Measurements from ENCODE around the gene NBPF1.
"Not testable (repeated sequence)": the region's sequence is repeated elsewhere in the genome, so short reads cannot be mapped to it uniquely, and the experiment has no call there.

The NBPF1 gene

GRCh38 chr1:16621681-16622315, 8.4 kb upstream of the NBPF1 start:
- not testable (repeated sequence) for DNase-seq

DNA sequence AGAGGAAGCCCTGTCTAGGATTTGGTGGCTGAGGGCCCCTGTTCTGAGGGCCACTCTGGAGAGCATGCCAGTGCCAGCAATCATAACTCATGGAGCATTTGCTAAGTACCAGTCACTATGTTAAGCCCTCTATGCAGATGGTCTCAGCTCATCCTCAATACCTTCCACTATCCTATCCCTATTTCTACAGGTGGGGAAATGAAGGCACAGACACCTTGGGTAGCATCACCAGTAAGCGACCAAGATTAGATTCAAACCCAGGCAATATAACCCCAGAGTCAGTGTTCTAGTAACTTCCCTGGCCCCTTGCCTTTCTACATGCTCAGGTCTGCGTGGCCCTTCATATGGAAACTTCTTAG, 7.9 kb upstream of the NBPF1 start:
- no peak for DNase-seq

DNA sequence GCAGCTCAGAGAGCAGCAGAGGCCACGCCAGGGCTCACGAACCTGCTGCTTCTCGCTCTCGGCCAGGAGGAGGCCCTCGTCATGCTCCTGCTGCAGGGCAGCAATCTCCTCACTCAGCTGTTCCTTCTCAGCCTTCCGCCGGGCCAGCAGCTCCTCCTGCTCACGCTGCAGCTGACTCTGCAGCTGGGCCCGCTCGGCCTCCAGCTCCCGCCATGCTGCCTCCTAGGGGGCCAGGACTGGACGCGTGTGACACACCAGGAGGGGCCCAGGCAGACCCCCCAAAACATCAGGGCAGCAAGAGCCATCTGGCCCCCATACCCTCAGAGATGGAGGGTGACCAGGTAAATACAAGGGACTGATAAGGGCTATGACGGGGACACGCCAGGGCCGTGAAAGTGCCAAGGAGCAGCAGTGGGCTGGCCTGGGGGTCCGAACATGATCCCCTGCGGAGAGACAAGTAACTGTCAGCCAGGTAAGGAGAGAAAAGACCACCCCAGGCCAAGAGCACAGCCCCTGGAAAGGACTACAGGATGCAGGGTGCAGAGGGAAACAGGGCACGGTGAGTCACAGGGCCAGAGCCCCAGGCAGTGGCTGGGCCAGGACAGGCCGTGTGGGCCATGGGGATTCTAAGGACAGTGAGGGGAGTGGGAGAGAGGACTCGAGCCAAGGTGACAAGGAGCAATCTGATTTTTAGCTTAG, 6.6 kb upstream of the NBPF1 start:
- not testable (repeated sequence) for DNase-seq

DNA sequence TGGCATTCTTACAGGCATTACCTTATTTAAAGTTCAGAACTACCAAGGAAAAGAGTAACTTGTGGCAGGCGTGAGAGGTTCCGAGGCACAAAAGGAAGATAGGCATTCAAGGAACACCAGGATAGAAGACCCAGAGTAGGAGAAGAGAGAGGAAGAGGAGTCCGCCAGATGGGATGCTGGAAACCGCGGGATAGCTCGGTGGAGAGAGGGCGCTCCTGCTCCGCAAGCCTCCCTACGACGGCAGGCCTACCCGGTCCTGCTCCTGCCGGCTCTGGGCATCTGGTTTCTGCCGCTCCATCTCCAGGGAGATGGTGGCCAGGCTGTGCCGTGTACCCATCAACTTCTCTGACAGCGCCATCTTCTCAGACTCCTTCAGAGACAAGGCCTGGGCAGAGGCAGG, 5.4 kb upstream of the NBPF1 start:
- no peak for DNase-seq

GRCh38 chr1:16617778-16618580, 4.6 kb upstream of the NBPF1 start:
- DNase-seq = no peak

- DNase-seq = no peak
Observed at GRCh38 chr1:16617114-16617631, 3.8 kb upstream of the NBPF1 start.

- no peak for DNase-seq
Observed at GRCh38 chr1:16615253-16616252, 2.2 kb upstream of the NBPF1 start.

GRCh38 chr1:16614361-16615252, 1.2 kb upstream of the NBPF1 start:
- no peak for DNase-seq

DNA sequence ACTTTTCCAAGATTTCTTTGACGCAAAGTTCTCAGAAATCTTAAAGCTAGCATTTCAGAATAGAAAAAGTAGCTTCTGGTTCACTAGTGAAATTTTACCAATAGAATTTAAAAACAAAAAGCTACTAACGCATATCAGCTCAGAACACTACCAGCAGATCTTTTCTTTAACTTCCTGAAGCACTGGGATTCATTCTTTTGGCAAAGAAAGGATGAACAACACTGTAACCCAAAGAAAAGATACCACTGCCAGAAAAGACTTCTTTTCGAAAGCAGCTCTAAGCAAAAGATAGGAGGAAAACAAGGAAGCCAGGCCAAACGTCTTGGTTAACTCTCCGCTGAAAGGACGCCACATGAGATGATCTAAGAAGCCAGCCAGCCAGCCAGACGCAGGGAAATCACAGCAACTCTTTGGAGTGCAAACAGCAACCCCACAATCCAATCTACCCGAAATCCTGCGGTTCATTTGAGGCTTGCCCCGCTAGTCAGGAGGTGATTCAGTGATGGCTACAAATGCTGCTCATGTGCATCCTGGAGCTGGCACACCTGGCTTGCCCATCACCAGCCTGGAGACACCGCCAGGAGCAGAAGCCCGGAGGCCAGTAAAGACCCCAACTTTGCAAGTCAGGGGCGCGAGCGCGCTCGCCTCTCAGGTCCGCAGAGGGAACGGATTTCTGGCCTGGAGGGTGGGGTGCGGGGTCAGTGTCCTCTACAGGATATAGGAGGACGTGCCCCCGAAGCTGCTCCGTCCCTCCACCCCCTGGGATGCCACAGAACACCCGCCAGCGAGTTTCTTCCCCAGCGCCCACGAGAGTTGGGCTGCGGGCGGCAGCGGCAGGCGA, 812 bp downstream of the NBPF1 start:
- no peak for DNase-seq

GRCh38 chr1:16611981-16612331, 1.4 kb downstream of the NBPF1 start:
- DNase-seq = not testable (repeated sequence)

- not testable (repeated sequence) for DNase-seq
Observed at GRCh38 chr1:16611164-16611563, 2.2 kb downstream of the NBPF1 start.

GRCh38 chr1:16610553-16610952, 2.8 kb downstream of the NBPF1 start:
- DNase-seq = not testable (repeated sequence)

- DNase-seq = not testable (repeated sequence)
Observed at GRCh38 chr1:16609761-16610160, 3.6 kb downstream of the NBPF1 start.

DNA sequence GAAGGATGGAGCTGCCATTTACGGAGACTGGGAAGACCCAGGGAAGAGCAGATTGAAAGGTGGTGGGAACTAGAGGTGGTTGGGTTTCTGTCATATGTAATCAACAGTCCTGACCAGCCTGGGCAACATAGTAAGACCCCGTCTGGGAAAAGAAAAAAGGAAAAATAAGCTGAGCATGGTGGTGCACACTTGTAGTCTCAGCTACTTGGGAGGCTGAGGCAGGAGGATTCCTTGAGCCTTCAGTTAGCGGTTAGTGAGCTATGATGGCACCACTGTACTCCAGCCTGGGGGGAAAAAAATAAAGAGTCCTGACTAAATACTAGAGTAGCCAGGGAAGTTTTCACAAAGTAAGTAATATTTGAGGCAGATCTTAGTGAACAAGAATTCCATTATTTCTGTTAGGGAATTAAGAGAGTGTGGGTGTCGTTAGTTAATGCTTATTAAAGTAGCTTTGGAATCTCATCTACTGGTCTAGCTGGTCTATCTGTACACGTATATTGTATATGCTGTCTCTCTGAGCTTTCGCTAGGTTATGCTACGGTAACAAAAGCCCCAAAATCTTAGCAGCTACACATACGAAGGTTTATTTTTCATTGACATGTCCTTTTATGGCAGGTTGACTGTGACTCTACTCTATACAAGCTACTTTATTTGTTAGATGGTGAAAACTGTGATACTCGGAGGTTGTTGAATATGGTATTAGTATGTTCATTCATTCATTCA, 4.4 kb downstream of the NBPF1 start:
- no peak for DNase-seq

DNA sequence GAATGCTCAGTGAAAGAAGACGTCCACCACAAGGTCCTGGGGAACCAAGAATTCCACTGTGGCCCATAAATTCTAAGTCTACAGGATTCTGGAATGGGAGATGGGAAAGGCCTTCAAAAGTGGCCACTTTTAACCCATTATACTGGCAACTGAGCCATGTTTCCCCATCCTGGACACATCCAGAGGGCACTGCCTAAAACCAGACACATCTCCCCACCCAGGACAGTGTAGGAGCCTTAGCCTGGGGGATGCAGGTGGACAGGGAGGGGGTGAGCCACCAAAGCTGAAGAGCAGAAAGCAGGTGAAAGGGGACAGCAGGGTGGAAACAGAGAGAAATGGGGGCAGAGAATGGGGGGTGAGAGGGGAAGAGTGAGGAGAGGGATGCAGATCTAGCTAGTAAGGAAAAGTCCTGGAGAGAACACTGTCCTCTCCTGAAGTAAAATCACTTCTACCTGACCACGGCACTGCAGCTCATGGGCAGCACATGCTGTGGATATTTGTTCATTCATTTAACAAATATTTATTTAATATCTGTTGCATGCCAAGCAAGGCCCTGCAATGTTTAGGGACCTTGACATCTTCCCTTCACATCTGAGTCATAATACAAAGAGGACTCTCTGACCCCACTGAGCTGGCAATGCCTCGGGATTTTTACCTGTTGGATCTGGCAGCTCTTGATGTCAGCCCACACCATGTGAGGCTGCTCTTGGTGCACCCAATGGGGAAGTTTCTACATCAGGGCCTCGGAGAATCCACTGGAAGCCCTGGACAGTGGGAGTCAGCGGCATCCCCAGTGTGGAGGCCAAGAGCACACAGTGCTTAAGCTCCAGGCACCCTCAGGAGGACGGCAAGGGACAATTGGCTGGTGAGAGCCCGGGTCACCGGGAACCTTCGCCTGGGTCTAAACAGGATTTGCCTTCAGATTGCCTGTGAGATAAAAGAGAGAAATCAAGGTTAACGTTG, 5.2 kb downstream of the NBPF1 start:
- not testable (repeated sequence) for DNase-seq

GRCh38 chr1:16607433-16607851, 5.9 kb downstream of the NBPF1 start:
- no peak for DNase-seq

DNA sequence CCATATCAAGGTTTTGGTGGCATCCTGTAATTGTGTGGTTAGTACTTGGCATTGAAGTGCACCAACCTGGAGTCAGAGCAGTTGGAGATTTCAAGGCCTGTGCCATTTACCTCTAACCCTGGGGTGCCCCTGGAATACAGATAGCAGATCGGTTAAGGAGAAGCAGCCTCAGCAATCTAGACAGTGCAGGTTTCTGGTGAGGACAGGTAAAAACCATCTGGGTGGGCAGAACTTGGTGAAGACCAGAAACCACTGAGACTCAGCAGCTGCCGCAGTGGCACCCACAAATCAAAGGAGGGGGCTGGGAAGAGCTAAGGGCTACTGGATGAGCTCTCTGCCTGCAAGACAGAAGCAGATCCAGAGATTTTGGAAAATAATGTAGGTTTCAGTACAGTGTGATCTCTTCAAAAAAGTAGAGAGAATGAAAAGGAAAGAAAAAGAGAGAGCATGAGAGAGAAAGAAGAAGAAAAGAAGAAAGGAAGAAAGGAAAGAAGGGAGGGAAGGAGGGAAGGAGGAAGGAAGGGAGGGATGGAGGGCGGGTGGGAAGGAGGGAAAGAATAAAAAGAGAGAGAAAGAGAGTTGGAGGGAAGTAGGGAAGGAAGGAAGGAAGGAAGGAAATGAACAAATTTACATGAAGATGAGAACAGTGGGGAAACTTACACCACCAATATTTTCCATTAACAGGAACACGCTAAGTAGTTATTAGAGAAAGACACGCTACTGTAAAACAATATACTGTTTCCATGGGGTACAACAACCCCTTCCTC, 6.5 kb downstream of the NBPF1 start:
- DNase-seq = not testable (repeated sequence)
